ENCODE results near the gene LRG1. TPM values are rescaled to one million over a fixed set of nuclear protein-coding genes. Genes with fewer than 3 reads are reported as not detected.

LRG1 gene
- total and polyA plus RNA-seq, 2 experiments from 2014 or later: 0.21 to 0.45 TPM

DNA sequence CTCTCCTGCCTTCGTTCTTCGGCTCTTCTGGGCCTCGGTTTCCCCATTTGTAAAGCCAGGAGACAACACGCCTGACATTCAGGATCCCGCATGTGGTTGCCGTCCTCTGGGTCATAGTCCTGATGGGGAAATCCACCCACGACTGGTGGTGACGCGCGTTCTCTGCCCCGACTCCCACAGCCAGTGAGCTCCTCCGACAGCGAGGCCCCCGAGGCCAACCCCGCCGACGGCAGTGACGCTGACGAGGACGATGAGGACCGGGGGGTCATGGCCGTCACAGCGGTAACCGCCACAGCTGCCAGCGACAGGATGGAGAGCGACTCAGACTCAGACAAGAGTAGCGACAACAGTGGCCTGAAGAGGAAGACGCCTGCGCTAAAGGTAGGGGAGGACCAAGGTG, 51.3 kb downstream of the LRG1 start (continued):
- no peak for TF ChIP-seq EZH2 (IDR thresholded peaks at IDR 0.05; ENCODE audit: low read depth, unreplicated experiment)
- TF ChIP-seq, protein P1, sequence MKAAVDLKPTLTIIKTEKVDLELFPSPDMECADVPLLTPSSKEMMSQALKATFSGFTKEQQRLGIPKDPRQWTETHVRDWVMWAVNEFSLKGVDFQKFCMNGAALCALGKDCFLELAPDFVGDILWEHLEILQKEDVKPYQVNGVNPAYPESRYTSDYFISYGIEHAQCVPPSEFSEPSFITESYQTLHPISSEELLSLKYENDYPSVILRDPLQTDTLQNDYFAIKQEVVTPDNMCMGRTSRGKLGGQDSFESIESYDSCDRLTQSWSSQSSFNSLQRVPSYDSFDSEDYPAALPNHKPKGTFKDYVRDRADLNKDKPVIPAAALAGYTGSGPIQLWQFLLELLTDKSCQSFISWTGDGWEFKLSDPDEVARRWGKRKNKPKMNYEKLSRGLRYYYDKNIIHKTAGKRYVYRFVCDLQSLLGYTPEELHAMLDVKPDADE (IDR thresholded peaks at IDR 0.05): no peak

DNA sequence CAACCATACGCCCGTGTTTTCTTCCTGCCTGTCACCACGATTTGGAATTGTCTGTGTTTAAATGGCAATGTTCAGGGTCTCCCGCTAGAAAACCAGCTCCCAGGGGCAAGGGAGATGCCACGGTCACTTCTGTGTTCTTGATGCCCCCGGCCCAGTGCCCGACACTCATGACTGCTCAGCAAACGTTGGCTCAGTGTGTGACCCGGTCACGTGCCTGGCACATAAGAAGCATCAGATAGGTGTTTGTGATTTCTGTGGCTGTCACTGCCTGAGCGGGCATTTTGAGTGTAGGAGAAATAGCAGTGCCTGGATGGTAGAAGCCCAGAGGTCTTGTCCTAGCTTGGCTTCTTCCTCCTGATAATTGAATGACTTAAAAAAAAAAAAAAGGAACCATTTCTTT, 52.3 kb downstream of the LRG1 start:
- Histone ChIP-seq H2AFZ (no peak overlapping the region), H3K4me1 (ENCODE audit: insufficient read depth) (no peaks in the 10 kb centered on the region), H3K27ac (ENCODE audit: low read depth) (no peak overlapping the region), H3K27me3 (ENCODE audit: insufficient read depth) (no peaks in the 10 kb centered on the region), H3K9me2 (ENCODE audit: insufficient read depth) (no peaks in the 10 kb centered on the region), H3K4me2 (no peak overlapping the region), H3K79me2 (replicated peaks; ENCODE audit: insufficient read depth) (0 out of 2 replicates have a peak, but pooled peaks cover 3% of the 10 kb centered on the region), H4K20me1 (replicated peaks; ENCODE audit: insufficient read depth) (peaks cover under 1% of the 10 kb centered on the region; the same call in 1 of the 2 replicates), H3K36me3 (ENCODE audit: insufficient read depth) (peaks cover 21% of the 10 kb centered on the region; the same call in 1 of the 2 replicates), H3F3A (replicated peaks; ENCODE audit: low read depth) (peaks cover 8% of the 10 kb centered on the region; the same call in 1 of the 2 replicates), H3K4me3 (no peak overlapping the region)
- Mint-ChIP-seq H3K27me3 (ENCODE audit: insufficient read depth, low read depth, poor library complexity) (no peaks in the 10 kb centered on the region), H3K36me3 (ENCODE audit: low read depth) (peaks cover 49% of the 10 kb centered on the region), H3K27ac (no peak overlapping the region), H3K9me3 (no peaks in the 10 kb centered on the region; the same call in 2 of the 3 replicates), H3K4me1 (no peaks in the 10 kb centered on the region; the same call in 2 of the 3 replicates), H3K4me3 (no peak overlapping the region)
- TF ChIP-seq, protein P1 (IDR thresholded peaks at IDR 0.05): no peak
- ATAC-seq: no peak
- no peak for DNase-seq (ENCODE audit: low spot score)

Other genes starting within 250 kb of the LRG1 start
- 0.76 and 0.93 TPM in 2 replicates for gene TMIGD2, start 237.6 kb downstream of the LRG1 start, total RNA-seq (2014; rRNA removed; shearing (Covaris generic))
- 0.24 and 0.79 TPM in 2 replicates for gene TMIGD2, start 237.6 kb downstream of the LRG1 start, polyA plus RNA-seq (2016; fragmentation: Nextera tagmentation; extraction: Ambion mirVana)
- gene FSD1, start 235.4 kb downstream of the LRG1 start, total RNA-seq (2014; rRNA removed; shearing (Covaris generic)): 54.0 and 82.9 TPM in 2 replicates
- gene FSD1, start 235.4 kb downstream of the LRG1 start, polyA plus RNA-seq (2016; fragmentation: Nextera tagmentation; extraction: Ambion mirVana): 50.7 and 52.1 TPM in 2 replicates
- 9.2 and 15.1 TPM in 2 replicates for gene STAP2, start 201.2 kb downstream of the LRG1 start, total RNA-seq (2014; rRNA removed; shearing (Covaris generic))
- gene STAP2, start 201.2 kb downstream of the LRG1 start, polyA plus RNA-seq (2016; fragmentation: Nextera tagmentation; extraction: Ambion mirVana): 20.7 and 21.7 TPM in 2 replicates
- 9.1 and 15.6 TPM in 2 replicates for gene MPND, start 196.5 kb downstream of the LRG1 start, total RNA-seq (2014; rRNA removed; shearing (Covaris generic))
- 11.8 and 22.5 TPM in 2 replicates for gene MPND, start 196.5 kb downstream of the LRG1 start, polyA plus RNA-seq (2016; fragmentation: Nextera tagmentation; extraction: Ambion mirVana)
- gene SH3GL1, start 139.5 kb downstream of the LRG1 start, total RNA-seq (2014; rRNA removed; shearing (Covaris generic)): 85.8 and 89.5 TPM in 2 replicates
- gene SH3GL1, start 139.5 kb downstream of the LRG1 start, polyA plus RNA-seq (2016; fragmentation: Nextera tagmentation; extraction: Ambion mirVana): 73.1 and 75.6 TPM in 2 replicates
- 84.1 and 113 TPM in 2 replicates for gene CHAF1A, start 137.4 kb downstream of the LRG1 start, total RNA-seq (2014; rRNA removed; shearing (Covaris generic))
- 109 and 125 TPM in 2 replicates for gene CHAF1A, start 137.4 kb downstream of the LRG1 start, polyA plus RNA-seq (2016; fragmentation: Nextera tagmentation; extraction: Ambion mirVana)
- gene UBXN6, start 82.2 kb downstream of the LRG1 start, total RNA-seq (2014; rRNA removed; shearing (Covaris generic)): 21.6 TPM in 2 replicates
- 19.1 and 20.4 TPM in 2 replicates for gene UBXN6, start 82.2 kb downstream of the LRG1 start, polyA plus RNA-seq (2016; fragmentation: Nextera tagmentation; extraction: Ambion mirVana)
- gene HDGFL2, start 67.7 kb downstream of the LRG1 start, total RNA-seq (2014; rRNA removed; shearing (Covaris generic)): 94.6 and 113 TPM in 2 replicates
- gene HDGFL2, start 67.7 kb downstream of the LRG1 start, polyA plus RNA-seq (2016; fragmentation: Nextera tagmentation; extraction: Ambion mirVana): 64.8 and 72.4 TPM in 2 replicates
- gene PLIN4, start 21.6 kb downstream of the LRG1 start, total RNA-seq (2014; rRNA removed; shearing (Covaris generic)): 0.59 and 0.70 TPM in 2 replicates
- 0.19 and 0.21 TPM in 2 replicates for gene PLIN4, start 21.6 kb downstream of the LRG1 start, polyA plus RNA-seq (2016; fragmentation: Nextera tagmentation; extraction: Ambion mirVana)
- 0.47 and 3.5 TPM in 2 replicates for gene PLIN5, start 4.8 kb downstream of the LRG1 start, total RNA-seq (2014; rRNA removed; shearing (Covaris generic))
- 1.5 and 1.9 TPM in 2 replicates for gene PLIN5, start 4.8 kb downstream of the LRG1 start, polyA plus RNA-seq (2016; fragmentation: Nextera tagmentation; extraction: Ambion mirVana)
- 39.8 and 42.7 TPM in 2 replicates for gene SEMA6B, start 19.6 kb upstream of the LRG1 start, total RNA-seq (2014; rRNA removed; shearing (Covaris generic))
- gene SEMA6B, start 19.6 kb upstream of the LRG1 start, polyA plus RNA-seq (2016; fragmentation: Nextera tagmentation; extraction: Ambion mirVana): 5.3 and 6.9 TPM in 2 replicates
- 3.3 and 4.1 TPM in 2 replicates for gene TNFAIP8L1, start 99.5 kb upstream of the LRG1 start, total RNA-seq (2014; rRNA removed; shearing (Covaris generic))
- gene TNFAIP8L1, start 99.5 kb upstream of the LRG1 start, polyA plus RNA-seq (2016; fragmentation: Nextera tagmentation; extraction: Ambion mirVana): 2.7 and 3.2 TPM in 2 replicates
- gene MYDGF, start 130.3 kb upstream of the LRG1 start, total RNA-seq (2014; rRNA removed; shearing (Covaris generic)): 42.3 and 49.4 TPM in 2 replicates
- 99.5 and 99.7 TPM in 2 replicates for gene MYDGF, start 130.3 kb upstream of the LRG1 start, polyA plus RNA-seq (2016; fragmentation: Nextera tagmentation; extraction: Ambion mirVana)
- gene DPP9, start 183.8 kb upstream of the LRG1 start, total RNA-seq (2014; rRNA removed; shearing (Covaris generic)): 30.8 and 49.2 TPM in 2 replicates
- gene DPP9, start 183.8 kb upstream of the LRG1 start, polyA plus RNA-seq (2016; fragmentation: Nextera tagmentation; extraction: Ambion mirVana): 18.6 and 19.5 TPM in 2 replicates

Measured in GM23338 (cell line).